ENCODE measurements around the gene CELA2A. TPM values are rescaled to one million over a fixed set of nuclear protein-coding genes. Genes with fewer than 3 reads are reported as not detected.

Gene CELA2A
- not detected for total RNA-seq

GRCh38 chr1:15456313-15456954 lies at the start of gene CELA2A:
Gene CELA2A, plus strand, starts transcription at chr1:15456732. Its CDS starts 22 bp downstream, at chr1:15456754.
- TF ChIP-seq CTCF (IDR thresholded peaks at IDR 0.05; ENCODE audit: low read depth) = no peak

- no peak for TF ChIP-seq CTCF (IDR thresholded peaks at IDR 0.05; ENCODE audit: low read depth)
Measured at GRCh38 chr1:15407580-15407979, 49.0 kb upstream of the CELA2A start.

- TF ChIP-seq CTCF (IDR thresholded peaks at IDR 0.05; ENCODE audit: low read depth) = no peak
Measured at GRCh38 chr1:15408890-15409387, 47.6 kb upstream of the CELA2A start.

- no peak for TF ChIP-seq CTCF (IDR thresholded peaks at IDR 0.05; ENCODE audit: low read depth)
Measured at GRCh38 chr1:15409388-15410222, 46.9 kb upstream of the CELA2A start, which contains the start of gene EFHD2. Gene EFHD2, plus strand, starts transcription at chr1:15409888. Its CDS starts 84 bp downstream, at chr1:15409972.

- TF ChIP-seq CTCF (IDR thresholded peaks at IDR 0.05; ENCODE audit: low read depth) = no peak
Measured at GRCh38 chr1:15410223-15410883, 46.2 kb upstream of the CELA2A start.

GRCh38 chr1:15410884-15411245 lies 45.7 kb upstream of the CELA2A start:
- no peak for TF ChIP-seq CTCF (IDR thresholded peaks at IDR 0.05; ENCODE audit: low read depth)
